Type B pancreatic cell (in vitro differentiated cells): ENCODE results near the gene PROP1. TPM values are rescaled to one million over a fixed set of nuclear protein-coding genes. Genes with fewer than 3 reads are reported as not detected.

Source experiments
- DNase-seq: peaks from one replicate; pipeline ENCODE4 v3.0.0; 2021; ENCODE audit warnings: mixed read lengths; ENCODE audit not compliant: unreplicated experiment; ENCODE audit errors: extremely low spot score
- H3K27ac Mint-ChIP-seq: 2 replicates; pipeline ENCODE4 v1.8.0; 2021; ENCODE audit warnings: mild to moderate bottlenecking, mixed read lengths
- H3K27me3 Mint-ChIP-seq: 2 replicates; pipeline ENCODE4 v1.8.0; 2021; ENCODE audit warnings: mixed read lengths
- H3K36me3 Mint-ChIP-seq: 2 replicates; pipeline ENCODE4 v1.8.0; 2021; ENCODE audit warnings: mixed read lengths
- H3K4me1 Mint-ChIP-seq: one replicate; pipeline ENCODE4 v1.8.0; 2021; ENCODE audit warnings: mixed read lengths; ENCODE audit not compliant: unreplicated experiment
- H3K4me3 Mint-ChIP-seq: 2 replicates; pipeline ENCODE4 v1.8.0; 2021; ENCODE audit warnings: mild to moderate bottlenecking, mixed read lengths
- H3K9me3 Mint-ChIP-seq: 2 replicates; pipeline ENCODE4 v1.8.0; 2021; ENCODE audit warnings: mixed read lengths
- CTCF ChIP-seq: fragments of 200-600 bp; sonication (generic); conservative IDR thresholded peaks from 2 replicates; pipeline ENCODE4 v1.5.0; 2021; ENCODE audit warnings: antibody characterized with exemption, mild to moderate bottlenecking
- total RNA-seq: library from RNA; stranded (reverse); gene quantifications from 2 replicates; pipeline ENCODE4 v1.2.1, GENCODE V29; 2021; ENCODE audit warnings: low replicate concordance

PROP1 gene
- total RNA-seq, 1 donor from 2014 or later: not detected

- Mint-ChIP-seq H3K4me1 (no peaks in the 10 kb centered on the region), H3K27ac (no peak overlapping the region), H3K36me3 (no peaks in the 10 kb centered on the region), H3K27me3 (peaks cover 17% of the 10 kb centered on the region), H3K9me3 (no peaks in the 10 kb centered on the region), H3K4me3 (no peak overlapping the region)
- TF ChIP-seq CTCF: no peak
- DNase-seq: no peak
Observed at GRCh38 chr5:177997319-177997670, 1.3 kb upstream of the PROP1 start.

DNA sequence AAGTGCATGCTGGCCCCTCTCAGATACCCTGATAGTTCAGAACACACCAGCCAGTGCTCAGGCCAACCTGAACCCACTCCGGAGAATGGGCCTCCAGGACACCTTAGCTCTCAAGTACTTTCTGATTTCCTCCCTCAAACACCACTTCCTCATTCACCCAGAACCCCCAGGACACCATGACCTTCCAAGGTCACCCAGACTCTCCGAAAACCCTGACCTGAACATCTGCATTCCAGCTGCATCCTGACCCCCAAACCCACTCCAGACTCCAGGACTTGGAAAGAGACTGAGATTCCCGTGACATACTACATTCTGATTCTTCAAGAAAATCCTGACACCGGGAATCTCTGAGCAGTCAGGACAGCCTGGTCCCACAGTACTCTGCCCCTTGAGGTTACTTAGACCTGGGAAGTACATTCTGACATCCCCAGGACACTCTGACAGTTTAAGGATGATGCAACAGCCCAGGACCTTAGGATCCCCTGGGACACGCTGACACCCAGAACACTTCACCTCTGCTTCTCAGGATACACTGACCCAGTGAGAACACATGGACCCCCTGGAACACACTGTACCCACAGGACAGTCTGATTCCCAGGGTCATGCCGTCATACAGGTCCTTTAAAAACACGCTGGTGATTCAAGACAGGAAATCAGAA lies 747 bp upstream of the PROP1 start:
- H3K9me3 Mint-ChIP-seq: no peaks in the 10 kb centered on the region
- H3K27me3 Mint-ChIP-seq: peaks cover 18% of the 10 kb centered on the region
- no peak overlapping the region for H3K4me3 Mint-ChIP-seq
- DNase-seq: no peak
- TF ChIP-seq CTCF: no peak
- H3K4me1 Mint-ChIP-seq: no peaks in the 10 kb centered on the region
- H3K27ac Mint-ChIP-seq: no peak overlapping the region
- H3K36me3 Mint-ChIP-seq: no peaks in the 10 kb centered on the region

- no peak for TF ChIP-seq CTCF
- Mint-ChIP-seq H3K27me3 (peaks cover 8% of the 10 kb centered on the region), H3K9me3 (no peaks in the 10 kb centered on the region), H3K4me3 (no peak overlapping the region), H3K27ac (no peak overlapping the region), H3K4me1 (no peaks in the 10 kb centered on the region), H3K36me3 (no peaks in the 10 kb centered on the region)
- DNase-seq: no peak
Observed at GRCh38 chr5:177994561-177995190, 1.4 kb downstream of the PROP1 start.

- no peaks in the 10 kb centered on the region for H3K36me3 Mint-ChIP-seq
- H3K27ac Mint-ChIP-seq: no peak overlapping the region
- H3K9me3 Mint-ChIP-seq: no peaks in the 10 kb centered on the region
- peaks cover 8% of the 10 kb centered on the region for H3K27me3 Mint-ChIP-seq
- no peak overlapping the region for H3K4me3 Mint-ChIP-seq
- DNase-seq: no peak
- H3K4me1 Mint-ChIP-seq: no peaks in the 10 kb centered on the region
- no peak for TF ChIP-seq CTCF
Observed at GRCh38 chr5:177994063-177994462, 2.0 kb downstream of the PROP1 start.

GRCh38 chr5:177992466-177992865 lies 3.6 kb downstream of the PROP1 start:
- H3K27me3 Mint-ChIP-seq: peaks cover 8% of the 10 kb centered on the region
- H3K36me3 Mint-ChIP-seq: no peaks in the 10 kb centered on the region
- no peaks in the 10 kb centered on the region for H3K9me3 Mint-ChIP-seq
- H3K27ac Mint-ChIP-seq: no peak overlapping the region
- no peaks in the 10 kb centered on the region for H3K4me1 Mint-ChIP-seq
- H3K4me3 Mint-ChIP-seq: no peak overlapping the region
- no peak for DNase-seq
- TF ChIP-seq CTCF: no peak
